Hepatocyte (in vitro differentiated cells): Measurements from ENCODE around the gene IFI35. TPM values are rescaled to one million over a fixed set of nuclear protein-coding genes. Genes with fewer than 3 reads are reported as not detected.
A peak's percentile ranks its signal among the peaks of the same experiment; 100 is the strongest.

ENCODE experiments used
- DNase-seq: peaks from one replicate; pipeline ENCODE4 v3.0.0-alpha.2; 2016; ENCODE audit warnings: low spot score
- H2AFZ ChIP-seq: fragments of 200-600 bp; sonication (generic); 2 replicates; pipeline ENCODE4 v1.6.0; 2016; ENCODE audit warnings: antibody characterized with exemption, mild to moderate bottlenecking
- H3K27ac ChIP-seq: fragments of 200-600 bp; sonication (generic); 2 replicates; pipeline ENCODE4 v1.5.1; 2016; ENCODE audit warnings: mild to moderate bottlenecking
- H3K27me3 ChIP-seq: fragments of 200-600 bp; sonication (generic); 2 replicates; pipeline ENCODE4 v1.6.1; 2016
- H3K36me3 ChIP-seq: fragments of 200-600 bp; sonication (generic); replicated peaks from 2 replicates; pipeline ENCODE4 v1.5.1; 2016; ENCODE audit warnings: low read depth; ENCODE audit not compliant: insufficient read depth
- H3K4me1 ChIP-seq: fragments of 200-600 bp; sonication (generic); 2 replicates; pipeline ENCODE4 v1.5.1; 2016; ENCODE audit warnings: mild to moderate bottlenecking, moderate library complexity; ENCODE audit not compliant: insufficient read depth
- H3K4me2 ChIP-seq: fragments of 200-600 bp; sonication (generic); 2 replicates; pipeline ENCODE4 v1.6.0; 2016
- H3K4me3 ChIP-seq: fragments of 200-600 bp; sonication (generic); 2 replicates; pipeline ENCODE4 v1.5.1; 2016; ENCODE audit warnings: mild to moderate bottlenecking
- H3K79me2 ChIP-seq: fragments of 200-600 bp; sonication (generic); 2 replicates; pipeline ENCODE4 v1.6.0; 2017; ENCODE audit warnings: mild to moderate bottlenecking
- H3K9me2 ChIP-seq: fragments of 200-600 bp; sonication (generic); replicated peaks from 2 replicates; pipeline ENCODE4 v1.6.0; 2017; ENCODE audit warnings: mild to moderate bottlenecking; ENCODE audit not compliant: insufficient read depth
- H3K9me3 ChIP-seq: fragments of 200-600 bp; sonication (generic); 2 replicates; pipeline ENCODE4 v1.5.1; 2016; ENCODE audit warnings: low read depth, mild to moderate bottlenecking
- H4K20me1 ChIP-seq: fragments of 200-600 bp; sonication (generic); 2 replicates; pipeline ENCODE4 v1.6.0; 2016; ENCODE audit warnings: mild to moderate bottlenecking; ENCODE audit not compliant: insufficient read depth, poor library complexity, severe bottlenecking
- CTCF ChIP-seq: fragments of 200-600 bp; sonication (generic); IDR thresholded peaks from 2 replicates; pipeline ENCODE4 v1.5.1; 2016; ENCODE audit warnings: antibody characterized with exemption, mild to moderate bottlenecking; ENCODE audit not compliant: poor library complexity
- EZH2 ChIP-seq: fragments of 200-600 bp; sonication (generic); IDR thresholded peaks from 2 replicates; pipeline ENCODE4 v1.6.1; 2016; ENCODE audit warnings: antibody characterized with exemption, mild to moderate bottlenecking, borderline replicate concordance
- EZH2phosphoT487 ChIP-seq: fragments of 200-600 bp; sonication (generic); IDR thresholded peaks from one replicate; pipeline ENCODE4 v1.6.1; 2018; ENCODE audit warnings: antibody characterized with exemption, mild to moderate bottlenecking, low read depth, moderate library complexity; ENCODE audit not compliant: unreplicated experiment, severe bottlenecking
- WGBS: methylation state at CpG from one replicate; pipeline ENCODE4 v1.1.6; 2016; ENCODE audit warnings: low lambda C conversion rate; ENCODE audit errors: missing lambda C conversion rate; 5-methylcytosine and 5-hydroxymethylcytosine counted together
- polyA plus RNA-seq: library from polyadenylated mRNA; unstranded; fragments of >200 nt; fragmentation: Nextera tagmentation; extraction: Ambion mirVana; gene quantifications from 2 replicates; pipeline ENCODE4 v1.2.1, GENCODE V29; 2016
- total RNA-seq: library from RNA; depleted of rRNA; stranded (reverse); fragments of >200 nt; gene quantifications from 2 replicates; pipeline ENCODE4 v1.2.3, GENCODE V29; 2014

Gene IFI35
- total and polyA plus RNA-seq, 2 experiments from 2014 or later: 18.4 to 27.5 TPM

GRCh38 chr17:42982266-42982665 lies 24.3 kb upstream of the IFI35 start:
- H3K4me3 ChIP-seq: no peak overlapping the region
- no peaks in the 10 kb centered on the region for H3K9me3 ChIP-seq
- peak overlapping the region; percentile 91 for H3K4me2 ChIP-seq
- DNase-seq: no peak
- peaks cover 6% of the 10 kb centered on the region for H3K4me1 ChIP-seq
- peaks cover 8% of the 10 kb centered on the region for H4K20me1 ChIP-seq
- H3K9me2 ChIP-seq: no peaks in the 10 kb centered on the region
- H3K36me3 ChIP-seq: no peaks in the 10 kb centered on the region
- no peaks in the 10 kb centered on the region for H3K27me3 ChIP-seq
- TF ChIP-seq EZH2phosphoT487: no peak
- TF ChIP-seq CTCF: no peak
- TF ChIP-seq EZH2: no peak
- no peak overlapping the region for H2AFZ ChIP-seq
- peaks cover 54% of the 10 kb centered on the region for H3K79me2 ChIP-seq
- no peak overlapping the region for H3K27ac ChIP-seq

- 74% methylated on average over 1 of the region's 1 CpG for whole genome bisulfite sequencing
- no peak for DNase-seq
- Histone ChIP-seq H3K36me3 (no peaks in the 10 kb centered on the region), H3K27me3 (no peaks in the 10 kb centered on the region), H3K4me3 (no peak overlapping the region), H4K20me1 (peaks cover 8% of the 10 kb centered on the region), H3K79me2 (peaks cover 52% of the 10 kb centered on the region), H2AFZ (no peak overlapping the region), H3K4me1 (peaks cover 6% of the 10 kb centered on the region), H3K27ac (no peak overlapping the region), H3K9me3 (no peaks in the 10 kb centered on the region), H3K4me2 (no peak overlapping the region), H3K9me2 (no peaks in the 10 kb centered on the region)
- TF ChIP-seq EZH2phosphoT487: no peak
- TF ChIP-seq EZH2: no peak
- TF ChIP-seq CTCF: no peak
Observed at GRCh38 chr17:42985225-42985624, 21.4 kb upstream of the IFI35 start.

GRCh38 chr17:42989141-42989540 lies 17.4 kb upstream of the IFI35 start:
- no peak overlapping the region for H3K4me2 ChIP-seq
- H3K79me2 ChIP-seq: peaks cover 19% of the 10 kb centered on the region
- peaks cover 3% of the 10 kb centered on the region for H4K20me1 ChIP-seq
- no peaks in the 10 kb centered on the region for H3K4me1 ChIP-seq
- no peak overlapping the region for H3K4me3 ChIP-seq
- no peak for TF ChIP-seq EZH2
- TF ChIP-seq EZH2phosphoT487: no peak
- H3K27ac ChIP-seq: no peak overlapping the region
- no peaks in the 10 kb centered on the region for H3K36me3 ChIP-seq
- H3K27me3 ChIP-seq: no peaks in the 10 kb centered on the region
- no peak overlapping the region for H2AFZ ChIP-seq
- 95% methylated on average over 5 of the region's 5 CpGs for WGBS
- no peaks in the 10 kb centered on the region for H3K9me3 ChIP-seq
- no peak for DNase-seq
- H3K9me2 ChIP-seq: no peaks in the 10 kb centered on the region

GRCh38 chr17:42989726-42990652 lies 16.6 kb upstream of the IFI35 start:
- Histone ChIP-seq H3K9me3 (no peaks in the 10 kb centered on the region), H2AFZ (no peak overlapping the region), H3K36me3 (no peaks in the 10 kb centered on the region), H4K20me1 (peaks cover 3% of the 10 kb centered on the region), H3K4me1 (no peaks in the 10 kb centered on the region), H3K27me3 (no peaks in the 10 kb centered on the region), H3K27ac (no peak overlapping the region), H3K4me3 (no peak overlapping the region), H3K4me2 (no peak overlapping the region), H3K9me2 (no peaks in the 10 kb centered on the region), H3K79me2 (peaks cover 13% of the 10 kb centered on the region)
- 89% methylated on average over 6 of the region's 6 CpGs for WGBS
- TF ChIP-seq EZH2phosphoT487 (no peak), CTCF (no peak), EZH2 (no peak)
- DNase-seq: no peak
